Neural cell (in vitro differentiated cells): ENCODE data around the gene ESPL1. TPM values are rescaled to one million over a fixed set of nuclear protein-coding genes. Genes with fewer than 3 reads are reported as not detected.

Source experiments
- H2AFZ ChIP-seq: fragments of 200-600, 300-800 bp; sonication (generic), shearing (Covaris generic); 2 replicates; pipeline ENCODE4 v1.6.0; 2014; ENCODE audit warnings: low read depth, mild to moderate bottlenecking, antibody characterized with exemption, low read length, moderate library complexity
- H3F3A ChIP-seq: fragments of 200-600 bp; shearing (Covaris generic); 2 replicates; pipeline ENCODE4 v1.6.1; 2016; ENCODE audit warnings: mild to moderate bottlenecking, moderate library complexity, mixed read lengths, antibody characterized with exemption, low read length; ENCODE audit not compliant: insufficient read depth, poor library complexity, severe bottlenecking
- H3K27ac ChIP-seq: fragments of 200-600, 300-800 bp; sonication (generic), shearing (Covaris generic); 2 replicates; pipeline ENCODE4 v1.5.1; 2014; ENCODE audit warnings: mild to moderate bottlenecking, low read length, moderate library complexity
- H3K27me3 ChIP-seq: fragments of 300-800, 200-600 bp; sonication (generic), shearing (Covaris generic); 2 replicates; pipeline ENCODE4 v1.6.0; 2014; ENCODE audit warnings: mild to moderate bottlenecking, low read depth, low read length, moderate library complexity; ENCODE audit not compliant: insufficient read depth
- H3K36me3 ChIP-seq: fragments of 300-800, 200-600 bp; sonication (generic), shearing (Covaris generic); 2 replicates; pipeline ENCODE4 v1.5.1; 2014; ENCODE audit warnings: mild to moderate bottlenecking, antibody characterized with exemption, low read length, moderate library complexity; ENCODE audit not compliant: insufficient read depth
- H3K4me2 ChIP-seq: fragments of 300-800, 200-600 bp; sonication (generic), shearing (Covaris generic); 2 replicates; pipeline ENCODE4 v1.6.0; 2014; ENCODE audit warnings: mild to moderate bottlenecking, low read length
- H3K4me3 ChIP-seq: fragments of 300-800, 200-600 bp; sonication (generic), shearing (Covaris generic); 2 replicates; pipeline ENCODE4 v1.5.1; 2014; ENCODE audit warnings: mild to moderate bottlenecking, low read length, moderate library complexity
- H3K79me2 ChIP-seq: fragments of 200-600 bp; shearing (Covaris generic); replicated peaks from 2 replicates; pipeline ENCODE4 v1.6.0; 2014; ENCODE audit warnings: mild to moderate bottlenecking, low read length, moderate library complexity; ENCODE audit not compliant: insufficient read depth
- H3K9ac ChIP-seq: fragments of 300-800, 200-600 bp; sonication (generic), shearing (Covaris generic); 2 replicates; pipeline ENCODE4 v1.6.1; 2016; ENCODE audit warnings: mild to moderate bottlenecking, low read length, mixed read lengths
- H3K9me2 ChIP-seq: fragments of 200-600 bp; shearing (Covaris generic); 2 replicates; pipeline ENCODE4 v1.6.1; 2016; ENCODE audit warnings: mild to moderate bottlenecking, low read length, mixed read lengths; ENCODE audit not compliant: insufficient read depth
- H3K9me3 ChIP-seq: fragments of 200-600, 300-800 bp; sonication (generic), shearing (Covaris generic); 2 replicates; pipeline ENCODE4 v1.6.1; 2016; ENCODE audit warnings: mild to moderate bottlenecking, mixed run types, low read length, moderate library complexity, mixed read lengths
- H4K20me1 ChIP-seq: fragments of 200-600 bp; shearing (Covaris generic); 2 replicates; pipeline ENCODE4 v1.6.1; 2016; ENCODE audit warnings: mild to moderate bottlenecking, mixed run types; ENCODE audit not compliant: insufficient read depth
- EP300 ChIP-seq: fragments of 450-650 bp; conservative IDR thresholded peaks from 2 replicates; pipeline ENCODE4 v1.6.1; 2014; ENCODE audit warnings: antibody characterized with exemption, mild to moderate bottlenecking, moderate library complexity; ENCODE audit not compliant: poor library complexity, severe bottlenecking
- EZH2 ChIP-seq: fragments of 200-600, 300-800 bp; shearing (Covaris generic), sonication (generic); IDR thresholded peaks from 2 replicates; pipeline ENCODE4 v1.6.1; 2014; ENCODE audit warnings: antibody characterized with exemption, low read length, borderline replicate concordance, mild to moderate bottlenecking; ENCODE audit not compliant: insufficient read depth, poor library complexity, severe bottlenecking
- MXI1 ChIP-seq: fragments of 450-650 bp; conservative IDR thresholded peaks from 2 replicates; pipeline ENCODE4 v1.6.1; 2014; ENCODE audit warnings: antibody characterized with exemption, mild to moderate bottlenecking; ENCODE audit not compliant: poor library complexity, severe bottlenecking
- POLR2AphosphoS5 ChIP-seq: IDR thresholded peaks from 2 replicates; pipeline ENCODE4 v1.6.1; 2012
- RAD21 ChIP-seq: fragments of 450-650 bp; conservative IDR thresholded peaks from 2 replicates; pipeline ENCODE4 v1.6.1; 2014; ENCODE audit warnings: antibody characterized with exemption, mild to moderate bottlenecking, moderate library complexity
- SMC3 ChIP-seq: fragments of 450-650 bp; conservative IDR thresholded peaks from 2 replicates; pipeline ENCODE4 v1.6.1; 2014; ENCODE audit warnings: antibody characterized with exemption, mild to moderate bottlenecking, moderate library complexity; ENCODE audit not compliant: poor library complexity
- TAF1 ChIP-seq: IDR thresholded peaks from 2 replicates; pipeline ENCODE4 v1.6.1; 2012; ENCODE audit warnings: low read depth
- polyA plus RNA-seq: library from polyadenylated mRNA; depleted of rRNA; stranded (reverse); fragments of >200 nt; gene quantifications from 2 replicates; pipeline ENCODE4 v1.2.3, GENCODE V29; 2014
- TF ChIP-seq, protein P1 (sequence below): fragments of 450-650 bp; IDR thresholded peaks from 2 replicates; pipeline ENCODE4 v1.5.1; 2014; ENCODE audit warnings: antibody characterized with exemption, mild to moderate bottlenecking, moderate library complexity; ENCODE audit not compliant: poor library complexity, severe bottlenecking
- TF ChIP-seq, protein P2 (sequence below): IDR thresholded peaks from 2 replicates; pipeline ENCODE4 v1.6.1; 2012; ENCODE audit warnings: borderline replicate concordance

Gene ESPL1
- polyA plus RNA-seq, 1 donor from 2014 or later, result 0.33 TPM

DNA sequence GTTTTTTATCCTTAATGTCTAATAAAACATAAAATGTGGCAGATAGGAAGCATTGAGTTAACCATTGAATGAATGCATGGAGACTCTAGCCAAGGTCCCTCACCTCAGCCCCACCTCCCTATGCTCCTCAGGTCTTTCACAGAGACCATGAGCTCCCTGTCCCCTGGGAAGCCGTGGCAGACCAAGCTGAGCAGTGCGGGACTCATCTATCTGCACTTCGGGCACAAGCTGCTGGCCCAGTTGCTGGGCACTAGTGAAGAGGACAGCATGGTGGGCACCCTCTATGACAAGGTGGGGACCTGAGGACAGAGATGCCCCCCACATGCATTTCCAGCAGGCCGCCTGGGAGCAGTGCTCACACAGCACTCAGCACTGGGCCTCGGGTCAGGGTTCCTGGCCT is 34.8 kb downstream of the ESPL1 start:
- Histone ChIP-seq H3K9me2 (no peaks in the 10 kb centered on the region), H3K27me3 (no peaks in the 10 kb centered on the region), H2AFZ (no peak overlapping the region), H3K9ac (no peak overlapping the region), H3F3A (no peaks in the 10 kb centered on the region), H3K4me3 (no peak overlapping the region), H4K20me1 (no peaks in the 10 kb centered on the region), H3K9me3 (no peaks in the 10 kb centered on the region), H3K36me3 (no peaks in the 10 kb centered on the region), H3K4me2 (no peak overlapping the region), H3K27ac (no peak overlapping the region), H3K79me2 (peaks cover 17% of the 10 kb centered on the region)
- TF ChIP-seq SMC3, result no peak
- TF ChIP-seq TAF1, result no peak

- Histone ChIP-seq H3K27ac (no peak overlapping the region), H3K27me3 (no peaks in the 10 kb centered on the region), H3F3A (no peaks in the 10 kb centered on the region), H3K4me3 (no peak overlapping the region), H3K9ac (no peak overlapping the region), H4K20me1 (no peaks in the 10 kb centered on the region), H3K4me2 (no peak overlapping the region), H3K9me3 (no peaks in the 10 kb centered on the region), H2AFZ (no peak overlapping the region), H3K9me2 (no peaks in the 10 kb centered on the region), H3K36me3 (no peaks in the 10 kb centered on the region), H3K79me2 (peaks cover 4% of the 10 kb centered on the region)
- TF ChIP-seq POLR2AphosphoS5, result no peak
- TF ChIP-seq, protein P1, sequence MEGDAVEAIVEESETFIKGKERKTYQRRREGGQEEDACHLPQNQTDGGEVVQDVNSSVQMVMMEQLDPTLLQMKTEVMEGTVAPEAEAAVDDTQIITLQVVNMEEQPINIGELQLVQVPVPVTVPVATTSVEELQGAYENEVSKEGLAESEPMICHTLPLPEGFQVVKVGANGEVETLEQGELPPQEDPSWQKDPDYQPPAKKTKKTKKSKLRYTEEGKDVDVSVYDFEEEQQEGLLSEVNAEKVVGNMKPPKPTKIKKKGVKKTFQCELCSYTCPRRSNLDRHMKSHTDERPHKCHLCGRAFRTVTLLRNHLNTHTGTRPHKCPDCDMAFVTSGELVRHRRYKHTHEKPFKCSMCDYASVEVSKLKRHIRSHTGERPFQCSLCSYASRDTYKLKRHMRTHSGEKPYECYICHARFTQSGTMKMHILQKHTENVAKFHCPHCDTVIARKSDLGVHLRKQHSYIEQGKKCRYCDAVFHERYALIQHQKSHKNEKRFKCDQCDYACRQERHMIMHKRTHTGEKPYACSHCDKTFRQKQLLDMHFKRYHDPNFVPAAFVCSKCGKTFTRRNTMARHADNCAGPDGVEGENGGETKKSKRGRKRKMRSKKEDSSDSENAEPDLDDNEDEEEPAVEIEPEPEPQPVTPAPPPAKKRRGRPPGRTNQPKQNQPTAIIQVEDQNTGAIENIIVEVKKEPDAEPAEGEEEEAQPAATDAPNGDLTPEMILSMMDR, result no peak
- TF ChIP-seq RAD21, result no peak
- TF ChIP-seq, protein P2, sequence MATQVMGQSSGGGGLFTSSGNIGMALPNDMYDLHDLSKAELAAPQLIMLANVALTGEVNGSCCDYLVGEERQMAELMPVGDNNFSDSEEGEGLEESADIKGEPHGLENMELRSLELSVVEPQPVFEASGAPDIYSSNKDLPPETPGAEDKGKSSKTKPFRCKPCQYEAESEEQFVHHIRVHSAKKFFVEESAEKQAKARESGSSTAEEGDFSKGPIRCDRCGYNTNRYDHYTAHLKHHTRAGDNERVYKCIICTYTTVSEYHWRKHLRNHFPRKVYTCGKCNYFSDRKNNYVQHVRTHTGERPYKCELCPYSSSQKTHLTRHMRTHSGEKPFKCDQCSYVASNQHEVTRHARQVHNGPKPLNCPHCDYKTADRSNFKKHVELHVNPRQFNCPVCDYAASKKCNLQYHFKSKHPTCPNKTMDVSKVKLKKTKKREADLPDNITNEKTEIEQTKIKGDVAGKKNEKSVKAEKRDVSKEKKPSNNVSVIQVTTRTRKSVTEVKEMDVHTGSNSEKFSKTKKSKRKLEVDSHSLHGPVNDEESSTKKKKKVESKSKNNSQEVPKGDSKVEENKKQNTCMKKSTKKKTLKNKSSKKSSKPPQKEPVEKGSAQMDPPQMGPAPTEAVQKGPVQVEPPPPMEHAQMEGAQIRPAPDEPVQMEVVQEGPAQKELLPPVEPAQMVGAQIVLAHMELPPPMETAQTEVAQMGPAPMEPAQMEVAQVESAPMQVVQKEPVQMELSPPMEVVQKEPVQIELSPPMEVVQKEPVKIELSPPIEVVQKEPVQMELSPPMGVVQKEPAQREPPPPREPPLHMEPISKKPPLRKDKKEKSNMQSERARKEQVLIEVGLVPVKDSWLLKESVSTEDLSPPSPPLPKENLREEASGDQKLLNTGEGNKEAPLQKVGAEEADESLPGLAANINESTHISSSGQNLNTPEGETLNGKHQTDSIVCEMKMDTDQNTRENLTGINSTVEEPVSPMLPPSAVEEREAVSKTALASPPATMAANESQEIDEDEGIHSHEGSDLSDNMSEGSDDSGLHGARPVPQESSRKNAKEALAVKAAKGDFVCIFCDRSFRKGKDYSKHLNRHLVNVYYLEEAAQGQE, result no peak
- no peak for TF ChIP-seq SMC3
- TF ChIP-seq MXI1, result no peak
Observed at GRCh38 chr12:53306826-53307225, 38.7 kb downstream of the ESPL1 start.

- TF ChIP-seq, protein P2, result no peak
- TF ChIP-seq RAD21, result no peak
- TF ChIP-seq EZH2, result no peak
- no peak for TF ChIP-seq EP300
- no peaks in the 10 kb centered on the region for H3F3A ChIP-seq
- no peaks in the 10 kb centered on the region for H3K27me3 ChIP-seq
- H3K36me3 ChIP-seq, result no peaks in the 10 kb centered on the region
- no peak overlapping the region for H3K4me2 ChIP-seq
- H2AFZ ChIP-seq, result no peak overlapping the region
- H3K4me3 ChIP-seq, result no peak overlapping the region
- no peaks in the 10 kb centered on the region for H3K9me3 ChIP-seq
- H3K9me2 ChIP-seq, result no peaks in the 10 kb centered on the region
- H3K9ac ChIP-seq, result no peak overlapping the region
- no peaks in the 10 kb centered on the region for H3K79me2 ChIP-seq
- no peaks in the 10 kb centered on the region for H4K20me1 ChIP-seq
- H3K27ac ChIP-seq, result no peak overlapping the region
Observed at GRCh38 chr12:53308276-53308675, 40.2 kb downstream of the ESPL1 start.
